ENCODE data around the gene ADH7. TPM values are rescaled to one million over a fixed set of nuclear protein-coding genes. Genes with fewer than 3 reads are reported as not detected.
"Not testable (repeated sequence)": the region's sequence is repeated elsewhere in the genome, so short reads cannot be mapped to it uniquely, and the experiment has no call there.

The ADH7 gene
- total RNA-seq, 2 donors from 2014 or later: not detected

DNA sequence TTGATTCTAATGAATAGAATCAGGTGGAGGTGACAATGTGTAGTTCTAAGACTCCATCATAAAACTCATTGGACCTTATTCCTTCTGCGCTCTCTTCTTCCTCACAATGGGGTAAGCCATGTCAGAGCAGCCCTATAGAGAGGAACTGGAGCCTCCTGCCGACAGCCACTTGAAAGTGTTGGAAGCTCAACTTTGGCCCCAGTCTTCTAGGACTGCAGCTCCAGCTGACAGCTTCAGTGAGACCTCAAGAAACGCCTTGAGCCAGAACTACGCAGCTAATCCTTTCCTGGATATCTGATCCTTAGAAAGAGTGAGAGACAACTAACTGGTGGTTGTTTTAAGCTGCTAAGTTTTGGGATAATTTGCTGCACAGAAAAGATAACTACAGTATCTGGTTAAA, 22.1 kb upstream of the ADH7 start:
- Mint-ChIP-seq H3K27ac (no peak overlapping the region), H3K27me3 (ENCODE audit: low read depth) (peaks cover 19% of the 10 kb centered on the region), H3K36me3 (ENCODE audit: insufficient read depth in 2 of 2) (peaks cover 0 to 8% of the 10 kb centered on the region in 2 donors), H3K4me3 (no peak overlapping the region), H3K4me1 (ENCODE audit: low read depth) (no peaks in the 10 kb centered on the region), H3K9me3 (peaks cover 3 to 9% of the 10 kb centered on the region in 2 donors)
- DNase-seq (no peak), ATAC-seq (replicated peaks in 1 of 2) (no peak)

GRCh38 chr4:99447513-99447912, 12.4 kb upstream of the ADH7 start:
- H3K27me3 Mint-ChIP-seq (ENCODE audit: low read depth): peaks cover 27% of the 10 kb centered on the region
- no peak for ATAC-seq (replicated peaks in 1 of 2)
- no peak overlapping the region for H3K27ac Mint-ChIP-seq

DNA sequence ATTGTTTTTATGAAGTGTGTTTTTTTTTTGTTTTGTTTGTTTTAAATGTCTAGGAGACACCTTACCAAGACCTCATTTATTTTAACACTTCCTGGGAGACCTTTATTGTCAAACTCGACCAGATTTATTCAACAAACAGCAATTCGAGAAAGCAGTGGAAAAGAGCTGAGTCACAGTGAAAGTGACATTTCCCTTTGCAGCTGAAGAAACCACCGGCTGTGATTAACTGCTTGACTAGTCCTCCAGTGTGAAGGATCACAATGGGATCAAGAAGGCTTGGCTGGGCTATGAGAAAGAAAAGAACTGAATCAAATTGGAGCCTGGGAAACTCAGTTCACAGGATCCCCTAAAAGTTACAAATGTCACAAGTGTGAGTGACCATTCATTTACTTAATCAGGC, 11.9 kb upstream of the ADH7 start:
- peak in 1 of 2 donors; percentile 7 for DNase-seq
- peaks cover 27% of the 10 kb centered on the region for H3K27me3 Mint-ChIP-seq (ENCODE audit: low read depth)
- ATAC-seq (replicated peaks in 1 of 2): peak; percentile 39 to 51
- H3K4me1 Mint-ChIP-seq (ENCODE audit: low read depth): peaks cover 14% of the 10 kb centered on the region
- no peak overlapping the region for H3K4me3 Mint-ChIP-seq
- H3K27ac Mint-ChIP-seq: no peak overlapping the region
- H3K9me3 Mint-ChIP-seq: peaks cover 3 to 9% of the 10 kb centered on the region in 2 donors
- H3K36me3 Mint-ChIP-seq (ENCODE audit: insufficient read depth in 2 of 2): peaks cover 0 to 2% of the 10 kb centered on the region in 2 donors

More at GRCh38 chr4:99447513-99447912, 12.4 kb upstream of the ADH7 start:
- Mint-ChIP-seq H3K36me3 (ENCODE audit: insufficient read depth in 2 of 2) (peaks cover 0 to 3% of the 10 kb centered on the region in 2 donors), H3K4me3 (no peak overlapping the region), H3K9me3 (peaks cover 3 to 11% of the 10 kb centered on the region in 2 donors), H3K4me1 (ENCODE audit: low read depth) (peaks cover 14% of the 10 kb centered on the region)
- DNase-seq: no peak

GRCh38 chr4:99438405-99438780, 3.3 kb upstream of the ADH7 start:
- ATAC-seq (replicated peaks in 1 of 2) (no peak), DNase-seq (no peak)
- H3K4me3 Mint-ChIP-seq: no peak overlapping the region
- no peak overlapping the region for H3K27ac Mint-ChIP-seq
- no peaks in the 10 kb centered on the region for H3K9me3 Mint-ChIP-seq
- peaks cover 15% of the 10 kb centered on the region for H3K27me3 Mint-ChIP-seq (ENCODE audit: low read depth)
- no peaks in the 10 kb centered on the region for H3K4me1 Mint-ChIP-seq (ENCODE audit: low read depth)
- H3K36me3 Mint-ChIP-seq (ENCODE audit: insufficient read depth in 2 of 2): no peaks in the 10 kb centered on the region

- no peak overlapping the region for H3K27ac Mint-ChIP-seq
- DNase-seq (no peak), ATAC-seq (replicated peaks in 1 of 2) (no peak)
- no peaks in the 10 kb centered on the region for H3K9me3 Mint-ChIP-seq
- H3K4me1 Mint-ChIP-seq (ENCODE audit: low read depth): no peaks in the 10 kb centered on the region
- no peaks in the 10 kb centered on the region for H3K36me3 Mint-ChIP-seq (ENCODE audit: insufficient read depth in 2 of 2)
- no peak overlapping the region for H3K4me3 Mint-ChIP-seq
- H3K27me3 Mint-ChIP-seq (ENCODE audit: low read depth): peaks cover 21% of the 10 kb centered on the region
Observed at GRCh38 chr4:99437723-99438404, 2.7 kb upstream of the ADH7 start.

- no peaks in the 10 kb centered on the region for H3K4me1 Mint-ChIP-seq (ENCODE audit: low read depth)
- no peak overlapping the region for H3K4me3 Mint-ChIP-seq
- H3K27ac Mint-ChIP-seq: no peak overlapping the region
- no peaks in the 10 kb centered on the region for H3K36me3 Mint-ChIP-seq (ENCODE audit: insufficient read depth in 2 of 2)
- H3K9me3 Mint-ChIP-seq: no peaks in the 10 kb centered on the region
- ATAC-seq (replicated peaks in 1 of 2) (no peak), DNase-seq (no peak)
- peaks cover 22% of the 10 kb centered on the region for H3K27me3 Mint-ChIP-seq (ENCODE audit: low read depth)
Observed at GRCh38 chr4:99436976-99437722, 2.0 kb upstream of the ADH7 start.

DNA sequence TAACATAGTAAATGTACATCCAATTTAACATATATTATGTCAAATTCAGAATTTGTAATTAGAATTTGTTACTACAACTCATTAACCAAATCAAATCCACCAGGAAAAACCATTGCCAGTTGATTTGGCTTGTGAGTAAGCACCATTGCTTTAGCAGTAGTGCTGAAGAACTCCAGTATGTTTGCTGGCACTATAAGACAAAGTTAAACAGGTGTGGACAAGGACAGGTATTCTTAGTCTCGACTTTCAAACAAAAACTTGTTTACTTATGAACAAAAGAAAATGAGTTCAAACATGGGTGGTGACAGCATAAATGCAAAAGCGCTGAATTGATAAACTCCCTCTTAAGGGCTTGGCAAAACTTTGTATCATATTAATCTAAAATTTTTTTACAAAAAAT, 1.3 kb upstream of the ADH7 start:
- Mint-ChIP-seq H3K4me3 (no peak overlapping the region), H3K27me3 (ENCODE audit: low read depth) (peaks cover 22% of the 10 kb centered on the region), H3K36me3 (ENCODE audit: insufficient read depth in 2 of 2) (no peaks in the 10 kb centered on the region), H3K9me3 (no peaks in the 10 kb centered on the region), H3K4me1 (ENCODE audit: low read depth) (no peaks in the 10 kb centered on the region), H3K27ac (no peak overlapping the region)
- ATAC-seq (replicated peaks in 1 of 2) (no peak), DNase-seq (no peak)

DNA sequence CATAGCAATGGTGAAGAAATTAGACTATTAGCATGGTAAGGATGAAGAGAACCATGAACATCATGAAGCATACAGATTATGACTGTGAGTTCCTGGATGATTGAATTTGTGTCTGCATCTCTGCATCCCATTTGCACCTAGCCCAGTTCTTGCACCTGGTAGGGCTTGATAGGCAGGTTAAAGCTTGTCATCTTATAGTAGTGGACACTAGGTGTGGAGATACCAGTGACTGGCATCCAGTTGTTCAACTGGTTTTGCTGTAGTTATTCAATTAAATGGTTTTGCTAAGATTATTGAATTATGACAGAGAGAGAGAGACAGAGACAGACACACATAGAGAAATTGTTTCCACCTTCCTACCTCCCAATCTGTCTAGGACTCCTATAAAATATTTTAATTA, 5.0 kb downstream of the ADH7 start:
- peaks cover 0 to 2% of the 10 kb centered on the region in 2 donors for H3K9me3 Mint-ChIP-seq
- no peaks in the 10 kb centered on the region for H3K36me3 Mint-ChIP-seq (ENCODE audit: insufficient read depth in 2 of 2)
- peaks cover 12% of the 10 kb centered on the region for H3K27me3 Mint-ChIP-seq (ENCODE audit: low read depth)
- DNase-seq (no peak), ATAC-seq (replicated peaks in 1 of 2) (no peak)
- H3K4me3 Mint-ChIP-seq: no peak overlapping the region
- no peaks in the 10 kb centered on the region for H3K4me1 Mint-ChIP-seq (ENCODE audit: low read depth)
- no peak overlapping the region for H3K27ac Mint-ChIP-seq

GRCh38 chr4:99417125-99417524, 18.0 kb downstream of the ADH7 start:
- DNase-seq (no peak), ATAC-seq (replicated peaks in 1 of 2) (no peak)
- Mint-ChIP-seq H3K4me3 (no peak overlapping the region), H3K9me3 (peaks cover 0 to 3% of the 10 kb centered on the region in 2 donors), H3K36me3 (ENCODE audit: insufficient read depth in 2 of 2) (no peaks in the 10 kb centered on the region), H3K4me1 (ENCODE audit: low read depth) (no peaks in the 10 kb centered on the region), H3K27ac (no peak overlapping the region), H3K27me3 (ENCODE audit: low read depth) (no peaks in the 10 kb centered on the region)

- not testable (repeated sequence) for DNase-seq; H3K9me3 Mint-ChIP-seq; H3K36me3 Mint-ChIP-seq (ENCODE audit: insufficient read depth in 2 of 2); H3K27me3 Mint-ChIP-seq (ENCODE audit: low read depth); H3K4me1 Mint-ChIP-seq (ENCODE audit: low read depth); ATAC-seq (replicated peaks in 1 of 2); H3K4me3 Mint-ChIP-seq; H3K27ac Mint-ChIP-seq
Observed at GRCh38 chr4:99415762-99416161, 19.4 kb downstream of the ADH7 start.

DNA sequence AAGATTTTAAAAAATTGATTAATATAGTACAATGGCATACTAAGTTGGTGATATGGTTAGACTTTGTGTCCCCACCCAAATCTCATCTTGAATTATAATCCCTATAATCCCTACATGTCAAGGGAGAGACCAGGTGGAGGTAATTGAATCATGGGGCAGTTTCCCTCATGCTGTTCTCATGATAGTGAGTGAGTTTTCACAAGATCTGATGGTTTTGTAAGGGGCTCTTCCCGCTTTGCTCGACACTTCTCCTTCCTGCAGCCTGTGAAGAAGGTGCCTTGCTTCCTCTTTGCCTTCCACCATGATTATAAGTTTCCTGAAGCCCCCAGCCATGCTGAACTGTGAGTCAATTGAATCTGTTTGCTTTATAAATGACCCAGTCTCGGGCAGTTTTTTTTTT, 20.2 kb downstream of the ADH7 start:
- H3K9me3 Mint-ChIP-seq; H3K4me1 Mint-ChIP-seq (ENCODE audit: low read depth); H3K36me3 Mint-ChIP-seq (ENCODE audit: insufficient read depth in 2 of 2); ATAC-seq (replicated peaks in 1 of 2); DNase-seq; H3K27me3 Mint-ChIP-seq (ENCODE audit: low read depth); H3K4me3 Mint-ChIP-seq; H3K27ac Mint-ChIP-seq: not testable (repeated sequence)

DNA sequence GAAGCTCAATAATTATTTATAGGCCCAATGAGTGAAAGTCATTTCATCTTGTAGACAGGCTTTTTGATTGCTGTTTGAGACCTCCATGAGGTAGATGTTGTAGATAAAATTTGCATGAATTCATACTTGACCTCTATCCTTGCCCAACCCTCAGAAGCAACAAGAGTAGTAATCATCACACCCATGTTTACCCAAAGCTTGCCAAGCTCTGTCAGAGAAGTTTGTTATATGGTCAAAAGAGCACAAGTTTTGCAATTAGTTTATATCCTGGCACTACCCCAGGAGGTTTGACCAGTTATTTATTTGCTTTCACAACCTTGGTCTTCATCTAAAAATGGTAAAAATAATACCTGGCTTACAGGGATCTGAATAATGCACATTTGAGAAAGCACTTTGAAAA, 20.7 kb downstream of the ADH7 start:
- no peak for DNase-seq
- Mint-ChIP-seq H3K4me3 (no peak overlapping the region), H3K4me1 (ENCODE audit: low read depth) (no peaks in the 10 kb centered on the region), H3K27ac (no peak overlapping the region), H3K36me3 (ENCODE audit: insufficient read depth in 2 of 2) (no peaks in the 10 kb centered on the region), H3K27me3 (ENCODE audit: low read depth) (no peaks in the 10 kb centered on the region), H3K9me3 (no peaks in the 10 kb centered on the region)
- no peak for ATAC-seq (replicated peaks in 1 of 2)

GRCh38 chr4:99413140-99413539, 22.0 kb downstream of the ADH7 start:
- ATAC-seq (replicated peaks in 1 of 2) (no peak), DNase-seq (no peak)
- H3K27me3 Mint-ChIP-seq (ENCODE audit: low read depth): no peaks in the 10 kb centered on the region
- no peaks in the 10 kb centered on the region for H3K36me3 Mint-ChIP-seq (ENCODE audit: insufficient read depth in 2 of 2)
- H3K27ac Mint-ChIP-seq: no peak overlapping the region
- no peaks in the 10 kb centered on the region for H3K9me3 Mint-ChIP-seq
- H3K4me3 Mint-ChIP-seq: no peak overlapping the region
- no peaks in the 10 kb centered on the region for H3K4me1 Mint-ChIP-seq (ENCODE audit: low read depth)

- Mint-ChIP-seq H3K27ac (no peak overlapping the region), H3K9me3 (no peaks in the 10 kb centered on the region)
Observed at GRCh38 chr4:99411041-99411440, 24.1 kb downstream of the ADH7 start.

More at GRCh38 chr4:99411041-99411440, 24.1 kb downstream of the ADH7 start:
- ATAC-seq (replicated peaks in 1 of 2) (no peak), DNase-seq (no peak)
- H3K27me3 Mint-ChIP-seq (ENCODE audit: low read depth): peaks cover 8% of the 10 kb centered on the region
- no peaks in the 10 kb centered on the region for H3K4me1 Mint-ChIP-seq (ENCODE audit: low read depth)
- H3K36me3 Mint-ChIP-seq (ENCODE audit: insufficient read depth in 2 of 2): no peaks in the 10 kb centered on the region
- H3K4me3 Mint-ChIP-seq: no peak overlapping the region
